ENCODE results near the gene WDFY4. TPM values are rescaled to one million over a fixed set of nuclear protein-coding genes. Genes with fewer than 3 reads are reported as not detected.

WDFY4 gene
- total and polyA plus RNA-seq, 2 donors (not counting 1 experiment from before 2014, with no cell fraction given) = 0.06 to 0.66 TPM

DNA sequence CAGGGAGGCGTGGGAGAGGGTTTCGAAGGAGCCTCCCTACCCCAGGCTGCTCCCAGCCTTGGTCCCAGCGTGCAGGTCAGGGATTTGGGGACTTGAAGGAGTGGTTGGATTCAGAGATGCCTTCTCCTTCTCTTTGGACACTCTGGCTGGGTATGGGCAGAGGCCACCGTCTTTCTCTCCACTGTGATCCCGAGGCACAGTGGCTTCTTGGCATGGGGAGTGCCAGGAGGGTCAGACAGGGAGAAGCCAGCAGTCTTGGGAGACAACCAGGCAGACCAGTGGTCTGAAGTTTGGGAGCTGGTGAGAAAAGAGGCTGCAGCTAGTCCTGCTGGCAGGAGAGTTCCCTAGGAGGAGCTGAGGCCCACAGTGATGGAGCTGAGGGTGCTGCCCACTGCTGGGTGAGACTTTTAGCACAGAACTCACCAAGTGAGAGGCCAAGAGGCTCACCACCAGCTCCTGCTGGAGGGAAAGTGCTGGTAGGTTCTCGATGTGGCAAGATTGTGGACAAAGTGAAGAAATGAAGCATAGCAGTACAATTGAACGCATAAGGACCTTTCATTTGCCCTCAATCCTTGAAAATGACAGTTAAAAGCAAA lies 35.2 kb upstream of the WDFY4 start:
- H4K20me1 ChIP-seq (ENCODE audit: control insufficient read depth, extremely low read depth, insufficient read depth, low read length) = no peaks in the 10 kb centered on the region
- no peak for DNase-seq (ENCODE audit: low read depth in 2 of 2)
- no peaks in the 10 kb centered on the region for H3K4me1 ChIP-seq (ENCODE audit: control insufficient read depth, extremely low read depth, insufficient read depth, low read length)
- no peaks in the 10 kb centered on the region for H3K36me3 ChIP-seq (ENCODE audit: control insufficient read depth, insufficient read depth, low read length)
- H3K4me3 ChIP-seq (replicated peaks in 1 of 4; ENCODE audit: control extremely low read depth in 1 of 4, insufficient read depth in 1 of 4, low read depth in 3 of 4, low read length in 4 of 4) = no peak overlapping the region
- no peak overlapping the region for H3K9ac ChIP-seq (ENCODE audit: insufficient read depth, low read length)
- peaks cover 5% of the 10 kb centered on the region for H3K79me2 ChIP-seq (ENCODE audit: control insufficient read depth, insufficient read depth, low read length)
- TF ChIP-seq, protein P1, sequence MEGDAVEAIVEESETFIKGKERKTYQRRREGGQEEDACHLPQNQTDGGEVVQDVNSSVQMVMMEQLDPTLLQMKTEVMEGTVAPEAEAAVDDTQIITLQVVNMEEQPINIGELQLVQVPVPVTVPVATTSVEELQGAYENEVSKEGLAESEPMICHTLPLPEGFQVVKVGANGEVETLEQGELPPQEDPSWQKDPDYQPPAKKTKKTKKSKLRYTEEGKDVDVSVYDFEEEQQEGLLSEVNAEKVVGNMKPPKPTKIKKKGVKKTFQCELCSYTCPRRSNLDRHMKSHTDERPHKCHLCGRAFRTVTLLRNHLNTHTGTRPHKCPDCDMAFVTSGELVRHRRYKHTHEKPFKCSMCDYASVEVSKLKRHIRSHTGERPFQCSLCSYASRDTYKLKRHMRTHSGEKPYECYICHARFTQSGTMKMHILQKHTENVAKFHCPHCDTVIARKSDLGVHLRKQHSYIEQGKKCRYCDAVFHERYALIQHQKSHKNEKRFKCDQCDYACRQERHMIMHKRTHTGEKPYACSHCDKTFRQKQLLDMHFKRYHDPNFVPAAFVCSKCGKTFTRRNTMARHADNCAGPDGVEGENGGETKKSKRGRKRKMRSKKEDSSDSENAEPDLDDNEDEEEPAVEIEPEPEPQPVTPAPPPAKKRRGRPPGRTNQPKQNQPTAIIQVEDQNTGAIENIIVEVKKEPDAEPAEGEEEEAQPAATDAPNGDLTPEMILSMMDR (conservative IDR thresholded peaks at IDR 0.05 in 1 of 2, IDR thresholded peaks at IDR 0.05 in 1 of 2; ENCODE audit: low read depth in 1 of 2, low read length in 2 of 2) = peak in 1 of 2 donors; percentile 20
- TF ChIP-seq EZH2 (IDR thresholded peaks at IDR 0.05; ENCODE audit: low read length, missing control alignments) = no peak
- no peaks in the 10 kb centered on the region for H3K9me3 ChIP-seq (ENCODE audit: control insufficient read depth, insufficient read depth, low read depth, low read length)
- no peak overlapping the region for H3K27ac ChIP-seq (ENCODE audit: insufficient read depth, low read length)
- no peaks in the 10 kb centered on the region for H3K27me3 ChIP-seq (ENCODE audit: control insufficient read depth, insufficient read depth, low read length)
- H2AFZ ChIP-seq (ENCODE audit: low read length) = no peak overlapping the region
- no peak overlapping the region for H3K4me2 ChIP-seq (ENCODE audit: extremely low read depth, insufficient read depth, low read length)

DNA sequence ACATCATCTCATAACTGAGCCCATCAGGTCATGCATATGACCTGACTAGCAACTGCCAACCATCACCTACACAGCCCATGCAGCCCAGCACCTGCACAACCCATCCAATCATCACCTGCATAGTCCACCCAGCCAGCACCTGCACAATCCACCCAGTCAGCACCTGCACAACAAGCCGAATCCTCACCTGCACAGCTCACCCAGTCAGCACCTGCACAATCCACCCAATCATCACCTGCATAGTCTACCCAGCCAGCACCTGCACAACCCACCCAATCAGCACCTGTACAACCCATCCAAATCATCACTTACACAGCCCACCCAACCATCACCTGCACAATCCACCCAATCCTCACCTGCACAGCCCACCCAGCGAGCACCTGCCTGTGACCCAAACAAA lies 33.4 kb upstream of the WDFY4 start:
- no peaks in the 10 kb centered on the region for H3K9me3 ChIP-seq (ENCODE audit: control insufficient read depth, insufficient read depth, low read depth, low read length)
- no peaks in the 10 kb centered on the region for H3K27me3 ChIP-seq (ENCODE audit: control insufficient read depth, insufficient read depth, low read length)
- no peak overlapping the region for H3K4me3 ChIP-seq (replicated peaks in 1 of 4; ENCODE audit: control extremely low read depth in 1 of 4, insufficient read depth in 1 of 4, low read depth in 3 of 4, low read length in 4 of 4)
- TF ChIP-seq, protein P1 (conservative IDR thresholded peaks at IDR 0.05 in 1 of 2, IDR thresholded peaks at IDR 0.05 in 1 of 2; ENCODE audit: low read depth in 1 of 2, low read length in 2 of 2) = no peak
- no peak for TF ChIP-seq EZH2 (IDR thresholded peaks at IDR 0.05; ENCODE audit: low read length, missing control alignments)
- H3K36me3 ChIP-seq (ENCODE audit: control insufficient read depth, insufficient read depth, low read length) = no peaks in the 10 kb centered on the region
- DNase-seq (ENCODE audit: low read depth in 2 of 2) = no peak
- H3K79me2 ChIP-seq (ENCODE audit: control insufficient read depth, insufficient read depth, low read length) = peaks cover 5% of the 10 kb centered on the region
- H2AFZ ChIP-seq (ENCODE audit: low read length) = no peak overlapping the region
- H4K20me1 ChIP-seq (ENCODE audit: control insufficient read depth, extremely low read depth, insufficient read depth, low read length) = no peaks in the 10 kb centered on the region
- H3K9ac ChIP-seq (ENCODE audit: insufficient read depth, low read length) = no peak overlapping the region
- H3K27ac ChIP-seq (ENCODE audit: insufficient read depth, low read length) = no peak overlapping the region
- H3K4me1 ChIP-seq (ENCODE audit: control insufficient read depth, extremely low read depth, insufficient read depth, low read length) = no peaks in the 10 kb centered on the region
- H3K4me2 ChIP-seq (ENCODE audit: extremely low read depth, insufficient read depth, low read length) = no peak overlapping the region

- H3K36me3 ChIP-seq (ENCODE audit: control insufficient read depth, insufficient read depth, low read length) = no peaks in the 10 kb centered on the region
- no peak for DNase-seq (ENCODE audit: low read depth in 2 of 2)
- no peak overlapping the region for H3K4me2 ChIP-seq (ENCODE audit: extremely low read depth, insufficient read depth, low read length)
- H3K27ac ChIP-seq (ENCODE audit: insufficient read depth, low read length) = no peak overlapping the region
- no peak overlapping the region for H2AFZ ChIP-seq (ENCODE audit: low read length)
- H4K20me1 ChIP-seq (ENCODE audit: control insufficient read depth, extremely low read depth, insufficient read depth, low read length) = no peaks in the 10 kb centered on the region
- no peaks in the 10 kb centered on the region for H3K27me3 ChIP-seq (ENCODE audit: control insufficient read depth, insufficient read depth, low read length)
- H3K9ac ChIP-seq (ENCODE audit: insufficient read depth, low read length) = no peak overlapping the region
- H3K4me1 ChIP-seq (ENCODE audit: control insufficient read depth, extremely low read depth, insufficient read depth, low read length) = peaks cover 3% of the 10 kb centered on the region
- H3K4me3 ChIP-seq (replicated peaks in 1 of 4; ENCODE audit: control extremely low read depth in 1 of 4, insufficient read depth in 1 of 4, low read depth in 3 of 4, low read length in 4 of 4) = no peak overlapping the region
- no peaks in the 10 kb centered on the region for H3K9me3 ChIP-seq (ENCODE audit: control insufficient read depth, insufficient read depth, low read depth, low read length)
- TF ChIP-seq, protein P1 (conservative IDR thresholded peaks at IDR 0.05 in 1 of 2, IDR thresholded peaks at IDR 0.05 in 1 of 2; ENCODE audit: low read depth in 1 of 2, low read length in 2 of 2) = no peak
- TF ChIP-seq EZH2 (IDR thresholded peaks at IDR 0.05; ENCODE audit: low read length, missing control alignments) = no peak
- peaks cover 5% of the 10 kb centered on the region for H3K79me2 ChIP-seq (ENCODE audit: control insufficient read depth, insufficient read depth, low read length)
Measured at GRCh38 chr10:48651839-48652238, 32.8 kb upstream of the WDFY4 start.
